DOHH2 (cell line): ENCODE data around the gene ABCC9.

Source experiments
- H3F3A ChIP-seq: fragments of 200-600 bp; sonication (generic), shearing (Covaris generic); 2 replicates; pipeline ENCODE4 v1.6.0; 2016; ENCODE audit warnings: antibody characterized with exemption, mild to moderate bottlenecking; ENCODE audit not compliant: control insufficient read depth, insufficient read depth
- H3K27ac ChIP-seq: fragments of 200-600 bp; sonication (generic); 2 replicates; pipeline ENCODE4 v1.5.1; 2014; ENCODE audit warnings: low read depth, mild to moderate bottlenecking, low read length, moderate library complexity
- H3K27me3 ChIP-seq: fragments of 200-600 bp; sonication (generic); 2 replicates; pipeline ENCODE4 v1.6.1; 2014; ENCODE audit warnings: mild to moderate bottlenecking, low read length, mixed read lengths; ENCODE audit not compliant: control insufficient read depth
- H3K36me3 ChIP-seq: fragments of 200-600 bp; sonication (generic); 2 replicates; pipeline ENCODE4 v1.6.1; 2014; ENCODE audit warnings: mild to moderate bottlenecking, low read length, moderate library complexity, mixed read lengths; ENCODE audit not compliant: control insufficient read depth
- H3K4me1 ChIP-seq: fragments of 200-600 bp; sonication (generic); 2 replicates; pipeline ENCODE4 v1.6.1; 2014; ENCODE audit warnings: mild to moderate bottlenecking, low read length, mixed read lengths; ENCODE audit not compliant: control insufficient read depth
- H3K4me2 ChIP-seq: fragments of 200-600 bp; sonication (generic); 2 replicates; pipeline ENCODE4 v1.6.0; 2014; ENCODE audit warnings: mild to moderate bottlenecking, low read length, moderate library complexity
- H3K4me3 ChIP-seq: fragments of 200-600 bp; sonication (generic); 2 replicates; pipeline ENCODE4 v1.5.1; 2014; ENCODE audit warnings: mild to moderate bottlenecking, low read length, mixed read lengths
- H3K79me2 ChIP-seq: fragments of 200-600 bp; sonication (generic); 2 replicates; pipeline ENCODE4 v1.6.1; 2014; ENCODE audit warnings: mild to moderate bottlenecking, low read length, mixed read lengths; ENCODE audit not compliant: control insufficient read depth
- H3K9me2 ChIP-seq: fragments of 200-600 bp; sonication (generic); replicated peaks from 2 replicates; pipeline ENCODE4 v1.6.1; 2014; ENCODE audit warnings: mild to moderate bottlenecking, low read length, mixed read lengths; ENCODE audit not compliant: control insufficient read depth
- H3K9me3 ChIP-seq: fragments of 200-600 bp; sonication (generic); 2 replicates; pipeline ENCODE4 v1.6.1; 2014; ENCODE audit warnings: antibody characterized with exemption, low read length, mixed read lengths; ENCODE audit not compliant: control insufficient read depth, insufficient read depth
- H4K20me1 ChIP-seq: fragments of 200-600 bp; sonication (generic); 2 replicates; pipeline ENCODE4 v1.6.0; 2014; ENCODE audit warnings: low read depth, mild to moderate bottlenecking, antibody characterized with exemption, low read length, moderate library complexity; ENCODE audit not compliant: control insufficient read depth, insufficient read depth
- CTCF ChIP-seq: fragments of 200-600 bp; sonication (generic); IDR thresholded peaks from one replicate; pipeline ENCODE4 v1.5.1; 2014; ENCODE audit warnings: antibody characterized with exemption, mild to moderate bottlenecking, low read depth, low read length; ENCODE audit not compliant: poor library complexity, severe bottlenecking
- EZH2phosphoT487 ChIP-seq: fragments of 200-600 bp; sonication (generic); IDR thresholded peaks from 2 replicates; pipeline ENCODE4 v1.6.1; 2017; ENCODE audit warnings: borderline replicate concordance, mild to moderate bottlenecking, antibody characterized with exemption, low read length, moderate library complexity, mixed read lengths

The ABCC9 gene

GRCh38 chr12:21911832-21912231 is 29.4 kb downstream of the ABCC9 start:
- Histone ChIP-seq H3F3A (no peaks in the 10 kb centered on the region), H3K9me3 (no peaks in the 10 kb centered on the region), H3K4me1 (no peaks in the 10 kb centered on the region), H3K4me3 (no peak overlapping the region), H3K4me2 (no peak overlapping the region), H3K36me3 (no peaks in the 10 kb centered on the region), H3K27ac (no peak overlapping the region), H3K79me2 (no peaks in the 10 kb centered on the region), H3K27me3 (no peaks in the 10 kb centered on the region), H3K9me2 (no peaks in the 10 kb centered on the region), H4K20me1 (no peaks in the 10 kb centered on the region)
- TF ChIP-seq CTCF, result no peak
- TF ChIP-seq EZH2phosphoT487, result no peak

GRCh38 chr12:21910657-21911056 is 30.6 kb downstream of the ABCC9 start:
- Histone ChIP-seq H3K4me3 (no peak overlapping the region), H3K4me1 (no peaks in the 10 kb centered on the region), H3K4me2 (no peak overlapping the region), H3F3A (no peaks in the 10 kb centered on the region), H4K20me1 (no peaks in the 10 kb centered on the region), H3K27ac (no peak overlapping the region), H3K79me2 (no peaks in the 10 kb centered on the region), H3K27me3 (no peaks in the 10 kb centered on the region), H3K36me3 (no peaks in the 10 kb centered on the region), H3K9me3 (no peaks in the 10 kb centered on the region), H3K9me2 (no peaks in the 10 kb centered on the region)
- TF ChIP-seq EZH2phosphoT487 (no peak), CTCF (no peak)

GRCh38 chr12:21907948-21908837 is 33.0 kb downstream of the ABCC9 start:
- H4K20me1 ChIP-seq, result no peaks in the 10 kb centered on the region
- H3K36me3 ChIP-seq, result no peaks in the 10 kb centered on the region
- H3K9me2 ChIP-seq, result no peaks in the 10 kb centered on the region
- no peaks in the 10 kb centered on the region for H3K4me1 ChIP-seq
- H3K27me3 ChIP-seq, result no peaks in the 10 kb centered on the region
- no peak overlapping the region for H3K4me2 ChIP-seq
- no peak overlapping the region for H3K27ac ChIP-seq
- H3K79me2 ChIP-seq, result no peaks in the 10 kb centered on the region
- TF ChIP-seq CTCF (no peak), EZH2phosphoT487 (no peak)
- H3K9me3 ChIP-seq, result no peaks in the 10 kb centered on the region
- H3K4me3 ChIP-seq, result no peak overlapping the region
- no peaks in the 10 kb centered on the region for H3F3A ChIP-seq
